Stimulated activated CD4-positive, alpha-beta T cell treated with anti-CD3 and anti-CD28 coated beads, Interleukin-2, amount 100 ng/mL, for 4 hours (primary cell): Measurements from ENCODE around the gene SRD5A1.
"Not testable (repeated sequence)": the region's sequence is repeated elsewhere in the genome, so short reads cannot be mapped to it uniquely, and the experiment has no call there.

ENCODE experiments used
- DNase-seq: peaks from one replicate; pipeline ENCODE4 v3.0.0-alpha.2; 2020; ENCODE audit warnings: low read depth

SRD5A1 gene

DNA sequence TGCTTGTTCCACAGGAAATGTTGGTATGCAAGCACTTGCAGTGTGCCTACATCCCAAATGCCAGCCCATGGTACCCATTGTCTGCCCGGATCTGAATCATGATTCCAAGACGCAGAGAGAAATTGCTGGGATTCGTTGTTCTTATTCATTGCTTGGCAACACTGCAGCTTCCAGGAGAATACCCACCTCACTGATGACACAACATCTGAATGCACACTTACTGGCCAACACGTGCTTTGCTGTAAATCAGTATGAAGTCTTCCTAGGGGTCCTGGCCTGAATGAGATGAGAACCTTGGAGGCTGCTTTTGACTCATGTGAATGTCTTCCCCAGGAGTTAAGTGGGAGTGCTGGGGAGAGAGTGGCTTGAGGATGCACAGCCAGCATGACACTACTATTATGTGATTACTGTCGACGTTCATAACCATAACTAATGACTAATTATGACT, 11.6 kb downstream of the SRD5A1 start:
- DNase-seq: no peak

DNA sequence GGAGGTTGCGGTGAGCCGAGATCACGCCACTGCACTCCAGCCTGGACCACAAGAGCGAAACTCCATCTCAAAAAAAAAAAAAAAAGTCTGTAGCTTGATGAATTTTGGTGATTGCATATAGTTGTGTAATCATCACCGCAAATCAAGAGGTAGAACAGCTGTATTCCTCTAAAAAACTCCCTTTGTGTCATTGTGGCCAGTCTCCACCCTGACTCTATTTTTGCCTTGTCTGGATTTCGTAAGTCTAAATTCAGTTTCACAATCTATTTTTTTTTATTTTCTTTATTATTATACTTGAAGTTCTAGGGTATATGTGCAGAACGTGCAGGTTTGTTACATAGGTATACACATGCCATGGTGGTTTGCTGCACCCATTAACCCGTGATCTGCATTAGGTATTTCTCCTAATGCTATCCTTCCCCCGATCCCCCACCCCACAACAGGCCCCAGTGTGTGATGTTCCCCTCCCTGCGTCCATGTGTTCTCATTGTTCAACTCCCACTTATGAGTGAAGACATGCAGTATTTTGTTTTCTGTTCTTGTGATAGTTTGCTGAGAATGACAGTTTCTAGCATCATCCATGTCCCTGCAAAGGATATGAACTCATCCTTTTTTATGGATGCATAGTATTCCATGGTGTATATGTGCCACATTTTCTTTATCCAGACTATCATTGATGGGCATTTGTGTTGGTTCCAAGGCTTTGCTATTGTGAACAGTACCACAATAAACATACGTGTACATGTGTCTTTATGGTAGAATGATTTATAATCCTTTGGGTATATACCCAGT, 12.5 kb downstream of the SRD5A1 start:
- DNase-seq: not testable (repeated sequence)

DNA sequence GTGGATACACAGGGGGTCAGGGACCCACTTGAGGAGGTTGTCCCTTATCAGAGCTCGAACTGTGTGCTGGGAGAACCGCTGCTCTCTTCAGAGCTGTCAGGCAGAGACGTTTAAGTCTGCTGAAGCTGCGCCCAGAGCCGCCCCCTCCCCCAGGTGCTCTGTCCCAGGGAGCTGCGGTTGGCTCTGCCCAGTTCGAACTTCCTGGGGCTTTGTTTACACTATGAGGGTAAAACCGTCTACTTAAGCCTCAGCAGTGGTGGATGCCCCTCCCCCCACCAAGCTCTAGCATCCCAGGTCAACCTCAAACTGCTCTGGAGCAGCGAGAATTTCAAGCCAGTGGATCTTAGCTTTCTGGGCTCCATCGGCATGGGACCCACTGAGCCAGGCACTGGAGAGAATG, 15.9 kb downstream of the SRD5A1 start:
- no peak for DNase-seq

DNA sequence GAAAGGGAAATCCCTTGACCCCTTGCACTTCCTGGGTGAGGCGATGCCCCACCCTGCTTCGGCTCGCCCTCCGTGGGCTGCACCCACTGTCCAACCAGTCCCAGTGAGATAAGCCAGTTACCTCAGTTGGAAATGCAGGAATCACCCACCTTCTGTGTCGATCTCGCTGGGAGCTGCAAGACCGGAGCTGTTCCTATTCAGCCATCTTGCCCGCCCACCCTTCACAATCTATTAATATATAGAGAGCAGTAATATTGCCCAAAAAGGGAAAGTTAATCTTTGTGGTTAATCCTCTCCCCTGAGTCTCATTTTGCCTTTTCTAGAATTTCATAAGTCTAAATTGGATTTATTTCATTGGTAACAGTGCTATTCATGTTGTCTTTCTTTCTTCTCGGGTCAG, 16.4 kb downstream of the SRD5A1 start:
- no peak for DNase-seq

DNA sequence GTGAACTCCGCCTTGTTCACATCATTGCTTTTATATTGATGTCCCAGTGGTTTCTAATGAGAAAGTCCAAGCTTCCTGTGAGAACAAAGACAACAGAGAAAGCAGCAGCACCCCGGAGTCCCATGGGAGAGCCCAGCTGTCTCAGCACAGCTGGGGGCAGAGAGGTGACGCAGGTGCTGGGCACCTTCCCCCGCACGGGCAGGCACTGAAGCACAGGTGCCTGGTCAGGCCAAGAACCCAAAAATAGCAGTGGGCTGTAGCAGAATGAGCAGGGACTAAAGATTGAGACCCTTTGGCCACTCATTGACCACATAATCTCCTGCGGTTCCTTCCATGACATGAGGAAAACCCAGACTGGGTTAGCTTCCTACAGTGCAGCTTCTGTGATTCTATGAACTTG, 18.8 kb downstream of the SRD5A1 start:
- DNase-seq: no peak

DNA sequence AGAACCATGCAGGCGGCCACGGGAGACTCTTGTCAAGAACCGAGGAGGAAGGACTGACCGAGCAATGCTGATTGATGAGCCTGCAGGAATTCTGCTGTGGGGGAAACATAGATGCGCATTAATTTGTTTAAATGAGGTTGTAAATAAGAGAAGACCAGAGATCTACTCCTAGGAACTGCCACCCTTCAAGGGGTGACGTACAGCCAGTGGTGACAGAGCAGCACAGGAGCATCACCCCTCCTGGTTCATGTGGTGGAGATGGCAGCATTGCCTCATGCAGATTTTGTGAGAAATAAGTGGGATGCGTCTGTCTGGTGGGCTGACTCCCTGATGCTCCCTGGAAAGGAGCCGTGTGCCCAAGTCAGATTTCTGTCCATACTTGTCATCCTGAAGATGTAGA, 22.2 kb downstream of the SRD5A1 start:
- no peak for DNase-seq

DNA sequence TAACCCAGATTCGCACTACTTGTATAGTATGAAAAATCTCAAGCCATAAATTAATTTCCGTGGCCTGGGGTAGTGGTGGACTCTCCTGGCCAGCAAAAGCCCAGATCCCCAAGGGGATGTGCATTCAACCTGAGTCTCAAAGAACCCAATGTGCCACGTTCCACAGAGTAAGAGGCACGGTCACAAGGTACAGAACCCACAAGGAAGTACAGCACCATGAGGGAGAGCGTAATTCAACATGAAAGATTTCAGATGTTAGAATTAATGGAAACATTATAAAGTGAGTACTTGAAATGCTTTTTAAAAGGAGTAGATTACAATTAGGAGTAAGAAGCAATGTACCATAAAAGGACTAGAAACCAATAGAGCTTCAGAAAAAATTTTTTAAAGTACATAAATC, 23.4 kb downstream of the SRD5A1 start:
- DNase-seq: no peak

DNA sequence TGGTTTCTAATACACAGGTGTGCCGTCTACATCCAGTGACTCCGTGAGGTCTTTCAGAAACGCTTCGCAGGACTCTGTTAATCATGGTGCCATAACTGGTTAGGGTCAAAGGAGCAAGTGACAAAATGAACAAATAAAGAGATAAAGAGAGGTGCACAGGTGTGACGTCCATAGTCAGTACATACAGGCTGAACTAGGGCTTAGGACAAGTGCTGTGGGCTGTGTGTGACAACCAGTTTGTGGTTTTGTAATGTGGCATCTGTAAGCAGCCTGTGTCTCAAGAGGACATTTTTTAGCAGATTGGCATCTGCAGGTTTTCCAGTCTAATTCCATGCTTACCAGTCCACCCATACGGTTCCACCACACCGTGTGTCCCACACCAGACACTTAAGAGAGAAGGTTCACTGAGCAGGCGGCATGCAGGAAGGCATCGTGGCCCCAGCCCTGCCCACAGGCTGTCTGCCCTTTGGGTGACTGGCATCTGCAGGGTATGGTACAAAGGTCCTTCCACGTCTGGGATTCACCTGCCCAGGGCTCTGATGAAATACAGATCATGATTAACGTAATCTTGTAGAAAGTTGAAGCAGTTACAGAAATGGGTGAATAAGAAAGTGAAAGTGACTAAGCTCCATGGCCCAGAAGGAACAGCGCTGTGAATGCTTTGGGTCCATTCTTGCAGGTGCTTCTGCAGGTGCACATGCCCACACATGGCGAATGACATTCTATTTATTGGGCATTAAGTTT, 26.9 kb downstream of the SRD5A1 start:
- DNase-seq: no peak

DNA sequence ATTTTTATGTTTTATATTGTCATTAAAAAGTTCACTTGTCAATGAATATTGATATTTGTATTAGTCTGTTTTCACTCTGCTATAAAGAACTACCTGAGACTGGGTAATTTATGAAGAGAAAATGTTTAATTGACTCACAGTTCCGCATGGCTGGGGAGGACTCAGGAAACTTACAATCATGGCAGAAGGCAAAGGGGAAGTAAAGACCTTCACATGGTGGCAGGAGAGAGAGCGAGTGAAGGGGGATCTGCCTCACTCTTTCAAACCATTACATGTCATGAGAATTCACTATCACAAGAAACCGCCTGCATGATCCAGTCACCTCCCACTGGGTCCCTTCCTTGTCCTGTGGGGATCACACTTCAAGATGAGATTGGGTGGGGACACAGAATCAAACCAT, 27.4 kb downstream of the SRD5A1 start:
- no peak for DNase-seq

DNA sequence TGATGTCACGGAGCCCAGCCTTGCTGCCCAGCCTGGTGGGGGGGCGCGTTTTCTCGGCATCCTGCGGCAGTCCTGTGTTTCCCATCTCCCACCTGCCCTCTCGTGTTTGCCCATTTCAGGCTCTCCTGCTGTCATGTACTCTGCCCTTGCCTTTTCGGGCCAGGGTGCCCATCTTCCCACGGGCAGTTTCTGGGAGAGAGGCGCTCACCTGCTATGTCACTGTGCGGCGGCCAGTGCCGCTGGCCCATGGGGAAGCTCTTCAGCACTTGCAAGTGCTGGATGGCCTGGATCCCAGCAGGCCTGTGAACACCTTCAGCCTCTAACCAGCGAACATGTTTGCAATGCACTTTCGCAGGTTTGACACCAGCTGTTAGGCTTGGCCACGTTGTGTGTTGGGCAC, 33.5 kb downstream of the SRD5A1 start:
- no peak for DNase-seq

DNA sequence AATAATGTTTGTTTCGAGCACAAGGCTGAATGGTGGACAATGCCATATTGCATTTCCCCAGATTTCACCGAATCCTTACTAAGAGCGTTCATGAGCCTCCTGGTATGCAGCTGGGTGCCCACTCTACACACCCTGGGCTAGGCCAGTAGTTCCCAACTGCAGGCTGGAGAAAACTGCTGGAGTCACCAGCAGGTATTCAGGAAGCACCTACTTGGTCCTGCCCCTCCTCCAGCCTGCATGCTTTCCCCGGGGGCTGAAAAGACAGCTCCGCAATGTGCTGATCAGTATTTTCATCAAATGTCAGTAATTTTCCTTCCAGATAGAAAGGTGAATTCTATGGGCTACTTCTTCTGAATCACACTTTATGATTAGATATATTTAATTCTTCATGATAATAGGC, 34.4 kb downstream of the SRD5A1 start:
- DNase-seq: no peak

DNA sequence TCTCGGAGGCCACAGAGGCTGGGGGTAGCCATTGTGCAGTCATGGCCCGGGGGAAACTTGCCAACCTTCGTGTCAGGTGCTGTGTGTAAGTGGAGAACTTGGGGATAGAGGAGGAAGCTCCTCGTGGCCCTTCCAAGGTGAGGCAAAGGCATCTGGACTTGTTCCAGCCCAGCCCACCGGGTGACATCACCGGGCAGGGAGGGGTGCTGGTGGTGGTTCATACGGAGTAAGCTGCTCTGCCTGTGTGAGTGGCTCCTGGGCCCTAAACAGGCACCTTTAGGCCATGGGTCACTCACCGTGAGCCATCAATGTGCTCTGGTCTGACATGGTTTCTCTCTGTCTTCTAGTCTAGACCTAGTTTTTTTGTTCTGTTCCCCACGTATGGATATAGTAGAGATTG, 35.5 kb downstream of the SRD5A1 start:
- not testable (repeated sequence) for DNase-seq

DNA sequence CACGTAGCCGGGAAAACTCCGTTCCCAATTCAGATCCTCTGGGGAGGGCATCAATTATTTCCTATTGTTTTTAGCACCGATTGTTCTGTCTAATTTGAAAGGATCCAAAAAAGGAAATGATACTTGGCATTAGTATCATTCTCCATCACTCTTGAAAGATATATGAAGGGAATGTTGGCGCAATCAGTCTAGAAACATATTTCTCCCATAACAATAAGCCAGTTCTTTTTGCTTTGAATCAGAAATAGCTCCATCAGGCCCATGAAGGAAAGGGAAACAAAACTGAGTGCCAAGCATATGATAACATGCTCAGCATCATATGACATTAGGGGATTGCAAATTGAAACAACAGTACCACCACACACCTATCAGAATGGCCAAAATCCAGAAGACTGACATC, 39.8 kb downstream of the SRD5A1 start:
- DNase-seq: no peak

DNA sequence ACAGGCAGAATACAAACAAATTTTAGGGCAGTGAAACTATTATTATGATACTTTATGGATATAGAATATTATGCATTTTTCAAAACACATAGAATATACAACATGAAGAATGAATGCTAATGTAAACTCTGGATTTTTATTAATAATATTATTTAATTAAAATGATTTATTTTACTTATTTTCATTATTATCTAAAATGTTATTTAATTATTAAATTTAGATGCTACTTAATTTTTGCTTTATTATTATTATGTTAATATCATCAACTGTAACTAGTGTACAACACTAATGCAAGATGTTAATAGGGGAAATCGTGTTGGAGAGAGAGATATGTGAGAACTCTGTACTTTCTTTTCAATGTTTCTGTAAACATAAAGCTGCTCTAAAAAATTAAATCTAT, 40.7 kb downstream of the SRD5A1 start:
- no peak for DNase-seq

DNA sequence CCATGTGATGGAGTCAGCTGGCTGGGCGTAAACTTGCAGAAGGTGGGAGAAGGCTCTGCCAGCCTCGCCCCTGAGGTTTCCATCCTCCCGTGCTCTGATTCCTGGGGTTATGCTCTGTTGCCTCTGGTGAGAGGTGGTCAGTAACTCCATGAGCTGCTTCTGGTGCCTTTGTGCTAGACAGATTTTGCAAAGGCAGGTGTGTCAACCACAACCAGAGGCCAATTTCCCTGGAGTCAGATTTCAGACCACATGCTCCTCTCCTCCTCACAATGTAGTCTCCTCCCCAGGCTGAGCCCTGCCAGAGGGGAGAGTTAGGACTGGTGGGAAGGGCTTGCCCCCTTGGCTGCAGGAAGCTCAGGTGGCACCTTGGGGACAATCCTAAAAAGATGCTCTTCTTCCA, 41.2 kb downstream of the SRD5A1 start:
- no peak for DNase-seq

DNA sequence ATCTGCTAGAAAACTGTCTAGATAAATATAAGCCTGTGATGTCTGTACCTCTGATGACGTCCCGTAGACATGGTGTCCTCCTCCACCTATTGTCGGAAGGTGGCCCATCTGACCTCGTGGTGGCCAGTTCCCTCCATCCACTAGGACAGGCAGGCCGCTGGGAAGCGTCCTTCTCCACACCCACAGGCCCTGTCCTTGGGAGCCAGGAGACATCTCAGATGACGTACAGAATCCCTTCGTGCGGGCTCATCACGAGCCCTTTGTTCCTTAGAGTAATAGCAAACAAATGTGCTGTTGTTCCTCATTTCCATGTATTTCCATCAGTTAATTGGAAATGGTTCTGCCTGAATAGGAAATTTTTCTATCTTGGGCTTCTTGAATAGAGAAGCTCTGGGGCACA, 41.6 kb downstream of the SRD5A1 start:
- no peak for DNase-seq

DNA sequence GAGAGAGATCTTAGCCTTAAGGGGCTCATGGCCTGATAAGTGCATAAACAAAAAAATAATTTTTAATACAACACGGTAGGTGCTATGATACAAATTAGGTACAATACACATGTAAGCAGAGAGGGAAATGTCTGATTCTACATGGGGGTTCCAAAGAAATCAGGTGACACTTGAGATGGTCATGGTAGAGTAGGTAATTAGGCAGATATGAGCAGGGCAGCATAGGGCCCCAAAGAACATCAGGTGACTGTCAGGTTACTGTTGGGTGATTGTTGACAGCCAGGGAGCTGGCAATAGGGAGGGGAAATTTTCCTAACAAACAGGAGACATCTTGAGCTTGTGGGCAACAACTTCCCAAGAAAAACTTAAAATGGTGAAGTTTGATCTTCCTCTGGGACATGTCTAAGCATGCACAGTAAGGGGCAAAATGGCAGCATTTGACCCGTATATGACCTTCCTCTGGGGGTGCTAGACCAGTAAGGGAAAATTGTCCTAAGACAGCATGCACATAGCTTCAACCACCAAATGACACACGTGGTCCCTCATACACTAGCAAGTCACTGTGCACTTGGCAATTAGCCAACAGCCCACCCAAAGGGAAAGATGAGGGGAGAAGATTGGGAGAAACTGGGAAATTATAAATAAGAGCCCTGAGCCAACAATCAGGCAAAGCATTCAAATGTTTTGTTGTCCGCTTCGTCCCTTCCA, 42.7 kb downstream of the SRD5A1 start:
- DNase-seq: no peak

DNA sequence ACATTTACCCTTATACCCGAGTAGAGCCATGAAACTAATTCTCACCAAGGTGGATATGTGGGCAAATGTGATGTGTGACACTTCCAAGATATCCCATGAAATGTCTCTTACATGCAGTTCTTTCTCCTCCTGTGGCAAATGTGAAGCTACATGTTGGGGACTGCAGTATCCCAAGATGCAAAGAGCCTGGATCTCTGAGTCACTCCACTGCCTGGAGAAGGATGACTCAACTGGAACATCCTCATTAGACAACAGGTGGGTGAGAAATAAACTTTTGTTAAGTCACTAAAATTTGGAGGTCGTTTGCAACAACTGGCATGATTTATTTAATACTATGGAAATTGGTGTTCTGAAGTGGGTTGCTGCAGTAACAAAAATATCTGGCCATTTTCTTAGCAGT, 43.5 kb downstream of the SRD5A1 start:
- no peak for DNase-seq

DNA sequence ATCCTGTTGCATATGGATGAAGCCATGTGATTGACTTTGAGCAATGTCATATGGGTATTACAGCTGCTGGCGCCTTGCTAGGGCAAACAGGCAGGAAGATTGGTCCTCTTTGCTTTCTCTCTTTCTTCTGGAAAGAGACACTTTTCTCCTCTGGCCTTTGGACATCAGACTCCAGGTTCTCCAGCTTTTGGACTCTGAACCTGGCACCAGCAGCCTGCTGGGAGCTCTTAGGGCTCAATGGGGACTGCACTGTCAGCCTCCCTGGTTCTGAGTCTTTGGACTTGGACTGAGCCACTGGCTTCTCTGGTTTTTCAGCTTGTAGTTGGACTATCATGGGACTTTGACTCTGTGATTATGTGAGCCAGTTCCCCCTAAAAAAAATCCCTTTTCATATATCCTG, 45.1 kb downstream of the SRD5A1 start:
- DNase-seq: no peak

DNA sequence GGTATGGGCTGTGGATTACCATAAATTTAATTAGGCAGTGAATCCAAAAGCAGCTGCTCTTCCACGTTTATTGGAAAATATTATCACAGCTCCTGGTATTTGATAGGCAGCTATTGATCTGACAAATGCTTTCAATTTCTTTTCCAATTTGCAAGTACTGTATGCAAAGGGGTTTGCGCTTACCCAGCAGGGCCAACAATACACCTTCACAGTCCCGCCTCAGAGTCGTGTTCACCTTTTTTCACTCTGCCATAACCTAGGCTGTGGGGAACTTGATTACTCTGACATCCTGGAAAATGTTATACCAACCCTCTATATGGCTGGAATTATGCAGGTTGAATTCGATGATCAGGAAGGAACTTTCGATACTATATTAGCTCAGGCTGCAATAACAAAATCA, 47.7 kb downstream of the SRD5A1 start:
- DNase-seq: no peak

DNA sequence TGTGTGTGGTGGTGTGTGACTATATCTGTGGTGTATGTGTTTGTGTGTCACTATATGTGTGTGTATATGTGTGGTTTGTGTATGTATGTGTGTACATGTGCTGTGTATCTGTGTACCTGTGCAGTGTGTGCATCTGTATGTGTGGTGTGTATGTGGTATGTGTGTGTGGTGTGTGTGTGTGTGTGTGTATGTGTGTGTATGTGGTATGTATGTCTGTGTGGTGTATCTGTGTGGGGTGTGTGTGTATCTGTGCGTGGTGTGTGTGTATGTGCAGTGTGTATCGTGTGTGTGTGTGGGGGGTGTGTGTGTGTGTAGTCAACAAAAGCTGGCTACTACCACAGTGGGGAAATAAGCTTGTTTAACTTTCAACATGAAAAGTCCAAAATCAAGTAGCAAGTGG, 48.4 kb downstream of the SRD5A1 start:
- DNase-seq: no peak

DNA sequence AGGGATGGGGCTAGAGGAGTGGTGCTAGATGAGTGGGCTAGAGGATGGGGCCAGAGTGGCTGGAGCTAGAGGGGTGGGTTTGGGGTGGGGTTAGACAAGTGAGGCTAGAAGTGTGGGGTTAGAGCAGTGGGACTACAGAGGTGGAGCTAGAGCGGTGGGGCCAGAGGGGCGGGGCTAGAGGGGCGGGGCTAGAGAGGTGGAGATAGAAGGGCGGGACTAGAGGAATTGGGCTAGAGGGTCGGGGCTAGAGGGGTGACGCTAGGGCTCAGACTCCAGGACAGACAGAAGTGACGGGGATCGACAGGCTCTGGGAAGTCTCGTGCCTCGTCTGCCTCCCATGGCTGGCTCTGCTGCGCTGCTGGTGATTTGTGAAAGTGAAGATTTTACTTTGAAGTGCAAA, 49.0 kb downstream of the SRD5A1 start:
- no peak for DNase-seq

DNA sequence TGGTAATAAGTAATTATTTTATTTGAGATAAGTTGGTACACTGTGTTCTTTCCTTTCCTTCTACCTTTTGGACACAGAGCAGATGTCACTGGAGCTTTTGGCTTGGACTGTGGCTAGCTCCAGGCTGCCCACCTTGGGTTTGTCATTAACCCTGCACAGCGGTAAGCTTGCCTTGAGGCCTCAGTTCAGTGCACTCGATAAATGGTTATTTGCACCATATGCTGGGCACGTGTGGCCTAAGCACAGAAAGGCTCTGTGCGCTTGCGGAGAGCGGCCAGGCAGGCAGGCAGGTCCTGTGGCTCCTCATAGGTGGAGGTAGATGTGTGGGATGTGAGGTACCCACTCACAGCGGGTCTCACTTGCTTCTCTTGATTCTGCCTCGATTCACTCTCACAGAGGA, 50.0 kb downstream of the SRD5A1 start:
- no peak for DNase-seq
